22Rv1 (cell line): ENCODE results near the gene RAD23B.

Experiments used
- H3K27ac ChIP-seq: fragments of 450-650 bp; 2 replicates; pipeline ENCODE4 v1.5.1; 2017
- CTCF ChIP-seq: fragments of 450-650 bp; IDR thresholded peaks from 2 replicates; pipeline ENCODE4 v1.5.1; 2017; ENCODE audit warnings: mild to moderate bottlenecking
- ZFX ChIP-seq: fragments of 450-650 bp; IDR thresholded peaks from 2 replicates; pipeline ENCODE4 v1.6.1; 2017; ENCODE audit warnings: antibody characterized with exemption, borderline replicate concordance

Gene RAD23B

DNA sequence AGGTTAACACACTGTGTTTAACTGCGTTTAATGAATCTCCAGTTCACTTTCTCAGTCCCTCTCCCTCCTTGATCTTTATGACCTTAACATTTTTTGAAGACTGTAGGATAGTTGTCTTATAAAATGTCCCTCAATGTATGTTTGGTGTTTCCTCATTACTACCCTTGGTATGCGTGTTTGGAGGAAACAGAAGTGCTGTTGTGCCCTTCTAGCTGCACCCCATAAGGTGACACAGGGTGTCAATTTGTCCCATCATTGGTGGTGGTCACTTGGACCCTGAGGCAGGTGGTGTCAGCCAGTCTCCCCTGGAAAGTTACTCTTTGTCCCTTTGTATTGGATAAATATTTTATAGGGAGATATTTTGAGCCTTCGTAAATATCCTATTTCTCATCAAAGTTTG lies 52.3 kb downstream of the RAD23B start:
- TF ChIP-seq ZFX (no peak), CTCF (no peak)
- H3K27ac ChIP-seq: no peak overlapping the region

GRCh38 chr9:107336718-107337360 lies 53.8 kb downstream of the RAD23B start:
- H3K27ac ChIP-seq: peak overlapping the region; percentile 44
- TF ChIP-seq CTCF (no peak), ZFX (no peak)

DNA sequence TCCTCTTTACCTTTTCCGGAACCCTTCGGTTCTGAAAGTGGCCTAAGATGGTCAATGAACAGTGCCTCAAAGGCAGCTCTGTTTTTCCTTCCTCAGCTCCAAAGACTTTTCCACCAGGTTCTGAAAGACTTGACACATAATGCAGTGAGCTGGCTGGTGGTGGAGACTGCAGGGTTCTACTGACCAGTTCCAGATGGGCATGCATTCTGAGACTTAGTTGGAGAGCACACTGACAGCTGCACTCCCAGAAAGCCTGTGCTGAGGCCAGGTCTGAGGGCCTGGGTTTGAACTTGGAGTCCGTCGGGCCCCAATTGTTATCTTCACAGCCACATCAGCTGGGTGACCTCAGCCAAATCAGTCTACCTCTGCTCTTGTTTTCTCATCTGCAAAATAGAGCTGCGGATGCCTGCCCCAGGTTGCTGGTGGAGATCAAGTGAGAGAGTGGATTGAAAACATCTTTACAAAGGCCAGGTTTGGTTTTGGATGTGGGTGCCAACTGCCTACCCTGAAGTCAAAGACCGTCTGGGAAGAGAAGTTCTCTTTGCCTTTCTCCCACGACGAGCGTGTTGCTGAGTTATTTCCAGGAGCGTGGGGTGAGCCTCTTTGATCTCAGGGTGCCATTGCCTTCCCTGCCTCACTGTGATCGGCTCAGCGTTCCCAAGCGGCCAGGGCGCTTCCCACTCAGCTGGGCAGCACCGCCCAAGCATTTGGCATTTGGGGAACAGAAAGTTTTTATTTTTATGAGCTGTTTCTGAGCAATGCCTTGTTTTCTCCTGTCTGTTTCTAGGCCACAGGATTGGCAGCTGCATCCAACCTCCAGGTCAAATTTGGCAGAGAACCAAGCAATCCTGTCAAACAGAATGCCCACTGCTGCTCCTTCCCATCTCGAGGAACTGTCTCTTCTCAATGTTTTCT lies 54.9 kb downstream of the RAD23B start:
- H3K27ac ChIP-seq: peak overlapping the region; percentile 44; the same call in 1 of the 2 replicates

GRCh38 chr9:107338911-107339659 lies 56.0 kb downstream of the RAD23B start:
- H3K27ac ChIP-seq: no peak overlapping the region
- no peak for TF ChIP-seq ZFX
- TF ChIP-seq CTCF: no peak

More for the DNA sequence above, 54.9 kb downstream of the RAD23B start:
- no peak for TF ChIP-seq ZFX
- no peak for TF ChIP-seq CTCF

DNA sequence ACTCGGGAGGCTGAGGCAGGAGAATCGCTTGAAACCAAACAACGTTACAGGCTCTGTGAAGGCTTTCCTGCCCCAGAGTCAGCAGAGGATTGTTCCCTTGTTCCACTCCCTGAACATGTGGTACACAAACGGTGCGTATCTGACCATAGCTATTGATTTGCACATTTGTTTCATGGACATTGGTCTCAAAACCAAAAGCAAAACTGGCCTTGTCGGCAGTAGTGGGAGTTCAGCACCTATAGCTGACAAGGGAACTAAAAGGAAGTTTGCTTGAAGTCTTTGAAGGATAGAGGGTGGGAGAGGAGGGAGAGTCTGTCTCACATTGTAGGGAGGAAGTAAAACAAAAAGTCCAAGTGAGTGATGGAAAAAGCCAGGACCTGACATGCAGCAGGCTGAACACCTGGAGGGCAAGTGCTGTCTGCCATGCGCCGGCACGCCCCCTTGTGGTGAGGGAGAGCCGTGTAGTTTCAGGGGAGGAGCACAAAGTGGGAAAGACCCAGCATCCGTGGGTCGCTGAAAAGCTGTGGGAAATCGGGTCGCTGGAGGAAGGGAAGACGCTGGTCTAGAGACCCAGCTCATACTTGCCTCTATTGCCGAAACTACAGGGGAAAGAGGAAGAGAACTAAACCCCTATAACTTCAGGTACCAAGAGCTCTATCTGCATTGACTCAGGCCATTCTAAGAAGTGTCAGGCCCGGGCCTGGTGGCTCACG lies 58.0 kb downstream of the RAD23B start:
- TF ChIP-seq CTCF (peak; percentile 96), ZFX (no peak)
- H3K27ac ChIP-seq: peak overlapping the region; percentile 7; the same call in 1 of the 2 replicates

DNA sequence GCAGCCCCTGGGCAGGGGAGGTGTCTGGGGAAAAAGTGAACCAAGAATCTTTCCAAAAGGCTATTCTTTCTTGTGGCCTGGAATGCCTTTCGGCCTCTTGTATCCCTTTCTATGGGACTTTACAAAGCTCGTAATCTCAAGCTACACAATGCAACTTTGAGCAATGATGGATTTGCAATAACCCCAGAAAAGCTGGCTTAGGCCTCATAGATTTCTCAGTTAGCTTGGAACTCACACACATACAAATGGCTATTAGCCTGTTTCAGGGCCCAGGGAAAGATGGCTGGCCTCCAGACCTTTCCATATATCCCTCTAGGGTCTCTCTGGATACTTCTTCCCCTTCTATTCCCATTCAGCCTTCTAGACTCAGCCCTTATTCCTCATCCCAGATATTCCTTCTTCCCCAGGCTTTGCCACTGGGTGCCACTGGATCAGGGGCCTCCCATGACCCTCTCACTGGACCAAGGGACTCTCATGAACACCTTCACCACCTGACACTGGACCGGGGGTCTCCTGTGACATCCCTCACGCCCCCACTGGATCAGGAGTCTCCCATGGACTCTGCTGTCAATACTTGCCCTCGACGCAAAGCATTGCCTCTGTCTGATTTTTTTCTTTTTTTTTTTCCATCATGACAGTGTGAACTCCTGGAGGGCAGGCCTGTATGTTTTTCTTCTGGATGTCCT lies 59.5 kb downstream of the RAD23B start:
- no peak for TF ChIP-seq CTCF
- no peak for TF ChIP-seq ZFX
- no peak overlapping the region for H3K27ac ChIP-seq
